Cardiac ventricle fibroblast (primary cell): ENCODE results near the gene RINL. TPM values are rescaled to one million over a fixed set of nuclear protein-coding genes. Genes with fewer than 3 reads are reported as not detected.

Source experiments
- total RNA-seq: library from RNA; depleted of rRNA; stranded (reverse); fragments of >200 nt; gene quantifications from 2 replicates; pipeline ENCODE4 v1.2.3, GENCODE V29; 2015

The RINL gene, protein sequence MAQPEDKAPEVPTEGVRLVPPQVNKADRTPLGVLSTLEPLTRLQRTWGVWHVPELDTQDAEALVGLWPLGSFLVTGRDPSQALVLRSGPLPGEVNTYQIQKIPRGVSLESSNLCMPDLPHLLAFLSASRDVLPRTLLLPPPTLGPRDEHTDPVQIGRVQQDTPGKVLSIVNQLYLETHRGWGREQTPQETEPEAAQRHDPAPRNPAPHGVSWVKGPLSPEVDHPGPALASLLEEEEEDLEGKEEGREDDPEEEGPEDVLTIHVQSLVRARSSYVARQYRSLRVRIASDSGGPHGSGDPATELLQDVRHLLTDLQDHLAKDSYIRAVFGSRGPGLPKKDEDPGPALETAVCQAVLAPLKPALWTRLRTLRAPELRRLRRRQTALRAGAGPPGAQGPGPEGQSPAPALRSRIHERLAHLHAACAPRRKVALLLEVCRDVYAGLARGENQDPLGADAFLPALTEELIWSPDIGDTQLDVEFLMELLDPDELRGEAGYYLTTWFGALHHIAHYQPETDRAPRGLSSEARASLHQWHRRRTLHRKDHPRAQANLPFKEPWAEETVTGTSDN
- total RNA-seq: 2.4 and 5.2 TPM in 2 replicates

DNA sequence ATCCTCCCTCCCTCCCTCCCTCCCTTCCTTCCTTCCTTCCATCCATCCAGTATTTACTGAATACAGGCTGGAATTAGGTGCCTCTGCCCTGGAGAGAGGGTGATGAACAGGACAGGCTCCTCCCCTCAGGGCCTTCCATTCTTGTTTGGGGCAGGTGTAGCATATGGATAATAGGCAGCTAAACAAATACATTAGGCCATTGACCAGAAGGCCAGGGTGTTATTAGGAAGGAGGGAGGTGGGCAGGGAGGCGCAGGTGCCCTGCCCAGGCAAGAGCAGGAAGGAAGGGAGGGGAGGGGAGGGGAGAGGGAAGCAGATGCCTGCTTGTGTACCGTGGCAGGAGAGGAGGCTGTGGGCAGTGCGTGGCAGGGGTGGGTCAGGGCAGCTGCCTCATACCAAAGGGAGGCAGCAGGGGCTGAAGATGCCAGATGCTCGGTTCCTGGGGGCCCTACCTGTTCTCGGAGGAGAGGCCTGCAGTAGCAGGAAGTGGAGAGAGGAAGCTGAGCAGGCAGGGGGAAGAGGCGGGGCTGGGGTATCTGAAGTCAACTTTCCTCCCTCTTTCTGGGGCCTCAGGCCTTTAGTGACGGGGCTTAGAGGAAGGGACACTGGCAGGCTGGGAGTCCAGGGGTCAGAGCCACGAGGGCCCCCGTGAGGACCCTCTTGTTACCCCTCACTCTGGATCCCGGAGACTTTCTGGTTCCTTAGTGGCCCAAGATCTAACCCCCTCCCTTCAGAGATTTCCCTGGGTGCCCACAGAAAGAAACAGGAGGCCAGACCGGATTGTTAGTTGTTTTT, at the start of gene RINL:
Gene RINL (minus strand): TSS at position 495 of the 794 bp plus-strand sequence. CDS start 1,533 bp downstream, outside the sequence.

DNA sequence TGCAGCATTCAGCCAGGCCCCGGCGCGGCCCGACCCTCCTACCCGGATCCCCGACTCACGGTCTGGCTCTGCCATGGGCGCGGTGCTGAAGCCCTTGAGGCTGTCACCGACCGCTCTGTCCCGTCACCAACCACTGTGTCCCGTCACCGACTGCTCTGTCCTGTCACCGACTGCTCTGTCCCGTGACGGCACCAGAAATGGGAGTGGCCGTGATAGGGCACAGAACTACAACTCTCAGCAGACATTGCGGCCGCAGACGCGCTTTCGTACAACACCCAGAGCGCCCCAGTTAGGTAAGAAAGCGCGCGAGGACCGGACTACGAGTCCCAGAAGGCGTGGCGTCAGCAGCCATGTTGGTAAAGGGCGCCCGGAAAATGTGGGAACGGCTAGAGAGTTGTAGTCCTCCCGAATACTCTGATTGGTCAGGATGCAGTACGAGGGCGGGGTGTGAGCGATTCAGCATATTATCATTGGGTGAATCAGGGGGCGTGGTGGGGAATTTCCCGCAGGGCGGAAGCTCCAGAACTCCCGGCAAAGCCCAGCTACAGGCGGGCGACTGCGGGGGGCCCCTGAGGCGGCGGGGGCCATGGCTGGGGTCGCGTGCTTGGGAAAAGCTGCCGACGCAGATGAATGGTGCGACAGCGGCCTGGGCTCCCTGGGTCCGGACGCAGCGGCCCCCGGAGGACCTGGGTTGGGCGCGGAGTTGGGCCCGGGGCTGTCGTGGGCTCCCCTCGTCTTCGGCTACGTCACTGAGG, 21.5 kb upstream of the RINL start, which contains the start of the genes NFKBIB and SIRT2:
Gene NFKBIB (plus strand): TSS at position 523 of the 755 bp plus-strand sequence. CDS start 64 bp downstream, at position 587.
Gene SIRT2 (minus strand): TSS at position 172 of the 755 bp plus-strand sequence. CDS start 97 bp downstream, at position 75.

DNA sequence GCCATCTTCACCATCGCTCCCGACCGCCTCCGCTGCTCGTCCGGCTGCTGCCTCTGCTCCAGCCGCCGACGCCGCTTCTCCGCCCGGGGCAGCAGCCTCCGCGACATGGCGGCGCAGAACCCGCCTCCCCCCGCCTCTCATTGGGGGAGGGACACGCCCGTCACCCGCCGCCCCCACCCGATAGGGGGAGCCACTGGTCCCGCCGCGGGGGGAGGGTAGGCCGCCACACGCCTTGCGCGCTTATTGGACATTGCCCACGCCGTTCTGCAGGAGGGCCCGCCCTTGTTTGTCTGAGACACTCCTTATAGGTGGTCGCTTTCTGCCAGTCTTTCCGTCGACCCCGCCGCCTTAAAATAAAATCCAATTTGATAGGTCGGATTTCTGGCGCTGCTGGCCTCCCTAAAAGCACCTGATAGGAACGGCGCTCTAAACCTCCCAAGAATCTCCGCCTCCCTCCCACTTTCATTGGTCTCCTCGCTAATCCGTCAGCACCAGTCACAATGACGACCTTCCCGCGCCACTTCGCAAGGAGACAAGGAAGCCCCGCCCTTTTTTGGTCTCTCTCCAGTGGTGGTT, 28.1 kb downstream of the RINL start, which contains the start of gene HNRNPL:
Gene HNRNPL (minus strand): TSS at position 127 of the 576 bp plus-strand sequence. CDS start 20 bp downstream, at position 107.

Other genes starting within 250 kb of the RINL start
- gene ACTN4, start 230.6 kb downstream of the RINL start, total RNA-seq: 190 and 231 TPM in 2 replicates
- gene CAPN12, start 133.8 kb downstream of the RINL start, total RNA-seq: not detected in 2 replicates
- gene LGALS7, start 104.8 kb downstream of the RINL start, total RNA-seq: not detected in 2 replicates
- gene LGALS7B, start 89.1 kb downstream of the RINL start, total RNA-seq: not detected in 2 replicates
- gene LGALS4, start 65.3 kb downstream of the RINL start, total RNA-seq: not detected in 2 replicates
- gene ECH1, start 46.5 kb downstream of the RINL start, total RNA-seq: 67.3 and 78.4 TPM in 2 replicates
- gene HNRNPL, start 28.3 kb downstream of the RINL start, total RNA-seq: 160 and 169 TPM in 2 replicates
- gene SIRT2, start 21.3 kb upstream of the RINL start, total RNA-seq: 50.6 and 51.1 TPM in 2 replicates
- gene NFKBIB, start 21.7 kb upstream of the RINL start, total RNA-seq: 10.3 and 16.1 TPM in 2 replicates
- not detected in 2 replicates for gene CCER2, start 33.9 kb upstream of the RINL start, total RNA-seq
- 11.1 and 16.3 TPM in 2 replicates for gene SARS2, start 52.5 kb upstream of the RINL start, total RNA-seq
- 34.8 and 35.0 TPM in 2 replicates for gene MRPS12, start 52.7 kb upstream of the RINL start, total RNA-seq
- 35.4 and 36.2 TPM in 2 replicates for gene FBXO17, start 97.5 kb upstream of the RINL start, total RNA-seq
- gene FBXO27, start 154.3 kb upstream of the RINL start, total RNA-seq: 1.6 and 7.0 TPM in 2 replicates
- not detected in 2 replicates for gene ACP7, start 206.1 kb upstream of the RINL start, total RNA-seq
- 6.9 and 12.2 TPM in 2 replicates for gene PAK4, start 247.5 kb upstream of the RINL start, total RNA-seq